Transverse colon (tissue), 4 donors: ENCODE data around the gene MMP13.

Source experiments
- POLR2AphosphoS5 ChIP-seq, 3 donors: sonication (generic); formaldehyde crosslinking; IDR thresholded peaks; one replicate each; pipeline ENCODE4 v1.6.1; 2016; ENCODE audit warnings: antibody characterized with exemption in 3 of 3
- TF ChIP-seq, protein P1 (sequence below), 5 experiments: fragments of 200-600 bp in 3 of 5; fragments of 450-650 bp in 2 of 5; sonication (generic) in 3 of 5; IDR thresholded peaks; 1 replicate in 2 of 5; 2 replicates in 3 of 5; pipeline ENCODE4 v1.5.1; 2016 to 2017; ENCODE audit warnings: antibody characterized with exemption in 5 of 5, inconsistent platforms in 3 of 5, mild to moderate bottlenecking in 2 of 5, moderate library complexity in 1 of 5

- TF ChIP-seq, protein P1, sequence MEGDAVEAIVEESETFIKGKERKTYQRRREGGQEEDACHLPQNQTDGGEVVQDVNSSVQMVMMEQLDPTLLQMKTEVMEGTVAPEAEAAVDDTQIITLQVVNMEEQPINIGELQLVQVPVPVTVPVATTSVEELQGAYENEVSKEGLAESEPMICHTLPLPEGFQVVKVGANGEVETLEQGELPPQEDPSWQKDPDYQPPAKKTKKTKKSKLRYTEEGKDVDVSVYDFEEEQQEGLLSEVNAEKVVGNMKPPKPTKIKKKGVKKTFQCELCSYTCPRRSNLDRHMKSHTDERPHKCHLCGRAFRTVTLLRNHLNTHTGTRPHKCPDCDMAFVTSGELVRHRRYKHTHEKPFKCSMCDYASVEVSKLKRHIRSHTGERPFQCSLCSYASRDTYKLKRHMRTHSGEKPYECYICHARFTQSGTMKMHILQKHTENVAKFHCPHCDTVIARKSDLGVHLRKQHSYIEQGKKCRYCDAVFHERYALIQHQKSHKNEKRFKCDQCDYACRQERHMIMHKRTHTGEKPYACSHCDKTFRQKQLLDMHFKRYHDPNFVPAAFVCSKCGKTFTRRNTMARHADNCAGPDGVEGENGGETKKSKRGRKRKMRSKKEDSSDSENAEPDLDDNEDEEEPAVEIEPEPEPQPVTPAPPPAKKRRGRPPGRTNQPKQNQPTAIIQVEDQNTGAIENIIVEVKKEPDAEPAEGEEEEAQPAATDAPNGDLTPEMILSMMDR (IDR thresholded peaks at IDR 0.05) = no peak
- no peak for TF ChIP-seq POLR2AphosphoS5 (IDR thresholded peaks at IDR 0.05)
Observed at GRCh38 chr11:102915044-102915375, 40.5 kb downstream of the MMP13 start.
